HCT116 (cell line): ENCODE measurements around the gene FAM24A. TPM values are rescaled to one million over a fixed set of nuclear protein-coding genes. Genes with fewer than 3 reads are reported as not detected.

Experiments used
- ATAC-seq: fragments of 200-7000 bp; cut with Tn5 transposase; 2 replicates; pipeline ENCODE4 v1.9.1; 2020; ENCODE audit warnings: mild to moderate bottlenecking, moderate library complexity
- BruUV-seq: library from RNA; stranded (reverse); fragments of 400-500 nt; replicated peaks from 2 replicates; lab custom pipeline; 2021; lab: Mats Ljungman, UMichigan
- CTCF ChIA-PET: fragments of 300-600 bp; sonication (Branson Sonifier 250); formaldehyde crosslinking; loops from one replicate; lab custom pipeline; 2021; ENCODE audit warnings: antibody characterized with exemption; lab: Charles Lee
- POLR2A ChIA-PET: fragments of 300-600, 350-600 bp; sonication (Branson Sonifier 250); formaldehyde crosslinking; loops from one replicate; lab custom pipeline; 2021; ENCODE audit warnings: antibody characterized with exemption; lab: Charles Lee
- RAD21 ChIA-PET, 2 experiments: fragments of 300-600 bp; sonication (Branson Sonifier 250); formaldehyde crosslinking; loops; one replicate each; lab custom pipeline; 2023; ENCODE audit warnings: low total read pairs in 2 of 2; ENCODE audit not compliant: uncharacterized antibody in 2 of 2, unreplicated experiment in 2 of 2, low non-redundant PET in 1 of 2; lab: Charles Lee
- DNase-seq: peaks from one replicate; pipeline ENCODE4 v3.0.0-alpha.2; 2010; ENCODE audit warnings: low read depth, low spot score
- H2AFZ ChIP-seq: fragments of 200-600 bp; shearing (Covaris generic), sonication (generic); 2 replicates; pipeline ENCODE4 v1.6.1; 2017; ENCODE audit warnings: low read depth, mixed run types, mixed read lengths, antibody characterized with exemption, low read length; ENCODE audit not compliant: poor library complexity, severe bottlenecking
- H3K27ac ChIP-seq: 2 replicates; pipeline ENCODE4 v1.5.1; 2012; ENCODE audit warnings: low read depth, low read length
- H3K27me3 ChIP-seq: fragments of 200-600 bp; sonication (generic); 2 replicates; pipeline ENCODE4 v1.6.1; 2016; ENCODE audit warnings: mixed run types, low read length, mixed read lengths; ENCODE audit not compliant: insufficient read depth
- H3K36me3 ChIP-seq, 2 experiments: fragments of 200-500 bp in 1 of 2; fragments of 200-600 bp in 1 of 2; sonication (Bioruptor generic) in 1 of 2; sonication (generic) in 1 of 2; 2 replicates each; pipeline versions ENCODE4 v1.5.1 to v1.6.1; 2014 to 2016; ENCODE audit warnings: low read length in 2 of 2, inconsistent platforms in 1 of 2, mixed read lengths in 1 of 2, mixed run types in 1 of 2; ENCODE audit not compliant: insufficient read depth in 2 of 2, control insufficient read depth in 1 of 2
- H3K4me1 ChIP-seq, 2 experiments: fragments of 200-600 bp in 1 of 2; sonication (generic) in 1 of 2; 2 replicates each; pipeline versions ENCODE4 v1.5.1 to v1.6.1; 2012 to 2017; ENCODE audit warnings: low read length in 2 of 2, inconsistent platforms in 1 of 2, mild to moderate bottlenecking in 1 of 2, mixed read lengths in 1 of 2, mixed run types in 1 of 2, moderate library complexity in 1 of 2; ENCODE audit not compliant: insufficient read depth in 2 of 2, control insufficient read depth in 1 of 2
- H3K4me2 ChIP-seq: fragments of 200-600 bp; sonication (generic); 2 replicates; pipeline ENCODE4 v1.6.1; 2017; ENCODE audit warnings: mixed run types, low read length, mixed read lengths
- H3K4me3 ChIP-seq, 2 experiments: fragments of 200-600 bp in 1 of 2; sonication (generic) in 1 of 2; replicated peaks in 1 of 2; 2 replicates each; pipeline ENCODE4 v1.5.1; 2011 to 2016; ENCODE audit warnings: low read length in 2 of 2, control low read depth in 1 of 2, low read depth in 1 of 2, mild to moderate bottlenecking in 1 of 2, mixed read lengths in 1 of 2, mixed run types in 1 of 2
- H3K79me2 ChIP-seq: fragments of 200-600 bp; sonication (generic); 2 replicates; pipeline ENCODE4 v1.6.1; 2017; ENCODE audit warnings: mild to moderate bottlenecking, mixed run types, low read length, moderate library complexity, mixed read lengths; ENCODE audit not compliant: insufficient read depth
- H3K9ac ChIP-seq: fragments of 200-600 bp; sonication (generic); 2 replicates; pipeline ENCODE4 v1.6.1; 2016; ENCODE audit warnings: low read length, mixed read lengths
- H3K9me2 ChIP-seq: fragments of 200-600 bp; sonication (generic), shearing (Covaris generic); 2 replicates; pipeline ENCODE4 v1.6.1; 2017; ENCODE audit warnings: mixed run types, mild to moderate bottlenecking, moderate library complexity; ENCODE audit not compliant: insufficient read depth
- H3K9me3 ChIP-seq, 2 experiments: fragments of 200-500 bp in 1 of 2; fragments of 200-600 bp in 1 of 2; sonication (Bioruptor generic) in 1 of 2; sonication (generic) in 1 of 2; 2 replicates each; pipeline ENCODE4 v1.6.1; 2014 to 2017; ENCODE audit warnings: low read length in 2 of 2, mixed read lengths in 2 of 2, inconsistent platforms in 1 of 2, low read depth in 1 of 2, mild to moderate bottlenecking in 1 of 2, mixed run types in 1 of 2, moderate library complexity in 1 of 2; ENCODE audit not compliant: control insufficient read depth in 1 of 2, insufficient read depth in 1 of 2
- H4K20me1 ChIP-seq: fragments of 200-600 bp; sonication (generic), shearing (Covaris generic); 2 replicates; pipeline ENCODE4 v1.6.1; 2017; ENCODE audit warnings: mixed run types, mild to moderate bottlenecking, moderate library complexity; ENCODE audit not compliant: insufficient read depth
- ATF3 ChIP-seq: IDR thresholded peaks from 2 replicates; pipeline ENCODE4 v1.6.1; 2012
- CTCF ChIP-seq, 3 experiments: fragments of 200-600 bp in 1 of 3; sonication (generic) in 1 of 3; IDR thresholded peaks in 2 of 3; conservative IDR thresholded peaks in 1 of 3; 2 replicates each; pipeline ENCODE4 v1.5.1; 2012 to 2017; ENCODE audit warnings: low read depth in 2 of 3, low read length in 2 of 3, antibody characterized with exemption in 1 of 3, borderline replicate concordance in 1 of 3, control low read depth in 1 of 3, mild to moderate bottlenecking in 1 of 3, mixed read lengths in 1 of 3, mixed run types in 1 of 3, moderate library complexity in 1 of 3; ENCODE audit not compliant: insufficient read depth in 1 of 3
- ELF1 ChIP-seq: IDR thresholded peaks from 2 replicates; pipeline ENCODE4 v1.6.1; 2012; ENCODE audit warnings: low read depth, borderline replicate concordance
- EZH2 ChIP-seq: fragments of 200-600 bp; sonication (generic); IDR thresholded peaks from 2 replicates; pipeline ENCODE4 v1.6.1; 2017; ENCODE audit warnings: antibody characterized with exemption, mixed run types
- EZH2phosphoT487 ChIP-seq: fragments of 200-600 bp; IDR thresholded peaks from 2 replicates; pipeline ENCODE4 v1.6.1; 2018; ENCODE audit warnings: antibody characterized with exemption, borderline replicate concordance
- FOSL1 ChIP-seq: IDR thresholded peaks from 2 replicates; pipeline ENCODE4 v1.6.1; 2012; ENCODE audit warnings: low read depth
- POLR2A ChIP-seq: IDR thresholded peaks from 2 replicates; pipeline ENCODE4 v1.7.0; 2011; ENCODE audit warnings: borderline replicate concordance; ENCODE audit not compliant: insufficient read depth, insufficient read length; ENCODE audit errors: extremely low read depth
- POLR2AphosphoS5 ChIP-seq: IDR thresholded peaks from 2 replicates; pipeline ENCODE4 v1.6.1; 2011; ENCODE audit warnings: mild to moderate bottlenecking, low read depth, low read length, moderate library complexity
- REST ChIP-seq: IDR thresholded peaks from 2 replicates; pipeline ENCODE4 v1.6.1; 2012; ENCODE audit warnings: low read depth
- SIN3A ChIP-seq: IDR thresholded peaks from 2 replicates; pipeline ENCODE4 v1.6.1; 2012; ENCODE audit warnings: low read depth
- SP1 ChIP-seq: IDR thresholded peaks from 2 replicates; pipeline ENCODE4 v1.6.1; 2012; ENCODE audit warnings: low read depth
- YY1 ChIP-seq: IDR thresholded peaks from 2 replicates; pipeline ENCODE4 v1.6.1; 2011; ENCODE audit warnings: low read length, low read depth, moderate library complexity, mild to moderate bottlenecking; ENCODE audit not compliant: insufficient replicate concordance; ENCODE audit errors: extremely low read depth
- ZBTB33 ChIP-seq: IDR thresholded peaks from 2 replicates; pipeline ENCODE4 v1.6.1; 2011; ENCODE audit warnings: mild to moderate bottlenecking, low read length, moderate library complexity; ENCODE audit not compliant: insufficient replicate concordance; ENCODE audit errors: extremely low read depth
- ZFX ChIP-seq: fragments of 450-650 bp; IDR thresholded peaks from 2 replicates; pipeline ENCODE4 v1.6.1; 2017
- intact Hi-C: fragments of 100-400 bp; cut with micrococcal nuclease; formaldehyde crosslinking; loops from 2 replicates; pipeline ENCODE4 v1.10.0; 2022
- total RNA-seq: library from RNA; stranded (reverse); gene quantifications from one replicate; pipeline ENCODE4 v1.2.1, GENCODE V29; 2021; ENCODE audit not compliant: unreplicated experiment

The FAM24A gene
- total RNA-seq, 1 experiment from 2014 or later: not detected

- TF ChIP-seq CTCF (IDR thresholded peaks at IDR 0.05 in 2 of 3, conservative IDR thresholded peaks at IDR 0.05 in 1 of 3; ENCODE audit: borderline replicate concordance in 1 of 3, insufficient read depth in 1 of 3, low read depth in 2 of 3, low read length in 2 of 3) (no peak), ATF3 (no peak)
- TF ChIP-seq, all 23 proteins: peak for 0
These were observed 44.3 kb downstream of the FAM24A start (continued) for GRCh38 chr10:122954731-122955050.

GRCh38 chr10:122955892-122956291 is 45.5 kb downstream of the FAM24A start:
- Histone ChIP-seq H3K27me3 (no peaks in the 10 kb centered on the region), H3K27ac (no peak overlapping the region), H3K9me3 (peaks cover 0 to 7% of the 10 kb centered on the region in 2 experiments; a peak in 1 of 4 replicates), H3K36me3 (0 out of 4 replicates have a peak, but pooled peaks cover 0 to 2% of the 10 kb centered on the region in 2 experiments), H2AFZ (no peak overlapping the region), H3K79me2 (0 out of 2 replicates have a peak, but pooled peaks cover 4% of the 10 kb centered on the region), H3K4me1 (peaks cover 0 to 16% of the 10 kb centered on the region in 2 experiments; a peak in 2 of 4 replicates), H3K9ac (no peak overlapping the region), H3K9me2 (no peaks in the 10 kb centered on the region), H3K4me2 (no peak overlapping the region), H3K4me3 (no peak overlapping the region), H4K20me1 (no peaks in the 10 kb centered on the region)
- no TSS peak for BruUV-seq
- ChIA-PET POLR2A (no interaction called here), RAD21 (no interaction called here), CTCF (no interaction called here)
- no peak for ATAC-seq
- no peak for DNase-seq
- intact Hi-C loops: no loop called here
- TF ChIP-seq SIN3A (no peak), CTCF (IDR thresholded peaks at IDR 0.05 in 2 of 3, conservative IDR thresholded peaks at IDR 0.05 in 1 of 3; ENCODE audit: borderline replicate concordance in 1 of 3, insufficient read depth in 1 of 3, low read depth in 2 of 3, low read length in 2 of 3) (no peak), EZH2phosphoT487 (no peak), YY1 (no peak), ZBTB33 (no peak), SP1 (no peak), REST (no peak), ELF1 (no peak), POLR2AphosphoS5 (no peak), FOSL1 (no peak), POLR2A (no peak), EZH2 (no peak), ZFX (no peak)
